ENCODE measurements around the gene DNAJA4.
A peak's percentile ranks its signal among the peaks of the same experiment; 100 is the strongest.

DNAJA4 gene

GRCh38 chr15:78308422-78309032 is 44.2 kb downstream of the DNAJA4 start:
- no peaks in the 10 kb centered on the region for H3K9me3 ChIP-seq (ENCODE audit: low read length)
- no peak overlapping the region for H3K4me2 ChIP-seq (ENCODE audit: low read length)
- H3K27ac ChIP-seq (ENCODE audit: low read depth, low read length, poor library complexity, severe bottlenecking), result no peak overlapping the region
- no peaks in the 10 kb centered on the region for H3F3A ChIP-seq (ENCODE audit: insufficient read depth, low read length)
- H3K36me3 ChIP-seq (ENCODE audit: insufficient read depth, low read length), result no peaks in the 10 kb centered on the region
- no peak overlapping the region for H2AFZ ChIP-seq (ENCODE audit: low read length)
- no peaks in the 10 kb centered on the region for H3K27me3 ChIP-seq (ENCODE audit: insufficient read depth, low read length)
- no peak overlapping the region for H3K4me3 ChIP-seq (ENCODE audit: low read depth, low read length, poor library complexity, severe bottlenecking)
- H3K9ac ChIP-seq (ENCODE audit: low read length), result no peak overlapping the region
- no peaks in the 10 kb centered on the region for H4K20me1 ChIP-seq (ENCODE audit: insufficient read depth, low read length)
- no peaks in the 10 kb centered on the region for H3K79me2 ChIP-seq (ENCODE audit: insufficient read depth, low read length)
- no peaks in the 10 kb centered on the region for H3K4me1 ChIP-seq (ENCODE audit: insufficient read depth, low read length, severe bottlenecking)
- H3K9me2 ChIP-seq (ENCODE audit: low read depth, low read length), result no peaks in the 10 kb centered on the region
- TF ChIP-seq, protein P1, sequence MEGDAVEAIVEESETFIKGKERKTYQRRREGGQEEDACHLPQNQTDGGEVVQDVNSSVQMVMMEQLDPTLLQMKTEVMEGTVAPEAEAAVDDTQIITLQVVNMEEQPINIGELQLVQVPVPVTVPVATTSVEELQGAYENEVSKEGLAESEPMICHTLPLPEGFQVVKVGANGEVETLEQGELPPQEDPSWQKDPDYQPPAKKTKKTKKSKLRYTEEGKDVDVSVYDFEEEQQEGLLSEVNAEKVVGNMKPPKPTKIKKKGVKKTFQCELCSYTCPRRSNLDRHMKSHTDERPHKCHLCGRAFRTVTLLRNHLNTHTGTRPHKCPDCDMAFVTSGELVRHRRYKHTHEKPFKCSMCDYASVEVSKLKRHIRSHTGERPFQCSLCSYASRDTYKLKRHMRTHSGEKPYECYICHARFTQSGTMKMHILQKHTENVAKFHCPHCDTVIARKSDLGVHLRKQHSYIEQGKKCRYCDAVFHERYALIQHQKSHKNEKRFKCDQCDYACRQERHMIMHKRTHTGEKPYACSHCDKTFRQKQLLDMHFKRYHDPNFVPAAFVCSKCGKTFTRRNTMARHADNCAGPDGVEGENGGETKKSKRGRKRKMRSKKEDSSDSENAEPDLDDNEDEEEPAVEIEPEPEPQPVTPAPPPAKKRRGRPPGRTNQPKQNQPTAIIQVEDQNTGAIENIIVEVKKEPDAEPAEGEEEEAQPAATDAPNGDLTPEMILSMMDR (IDR thresholded peaks at IDR 0.05; ENCODE audit: low read length), result peak; percentile 80
- no peak for TF ChIP-seq EZH2 (IDR thresholded peaks at IDR 0.05; ENCODE audit: borderline replicate concordance, low read length)

- H3K9me3 ChIP-seq (ENCODE audit: low read length), result no peaks in the 10 kb centered on the region
- no peaks in the 10 kb centered on the region for H3F3A ChIP-seq (ENCODE audit: insufficient read depth, low read length)
- H3K4me2 ChIP-seq (ENCODE audit: low read length), result no peak overlapping the region
- H4K20me1 ChIP-seq (ENCODE audit: insufficient read depth, low read length), result no peaks in the 10 kb centered on the region
- no peaks in the 10 kb centered on the region for H3K9me2 ChIP-seq (ENCODE audit: low read depth, low read length)
- no peak overlapping the region for H2AFZ ChIP-seq (ENCODE audit: low read length)
- TF ChIP-seq EZH2 (IDR thresholded peaks at IDR 0.05; ENCODE audit: borderline replicate concordance, low read length), result no peak
- TF ChIP-seq, protein P1 (IDR thresholded peaks at IDR 0.05; ENCODE audit: low read length), result no peak
- H3K79me2 ChIP-seq (ENCODE audit: insufficient read depth, low read length), result no peaks in the 10 kb centered on the region
- H3K4me3 ChIP-seq (ENCODE audit: low read depth, low read length, poor library complexity, severe bottlenecking), result no peak overlapping the region
- H3K27me3 ChIP-seq (ENCODE audit: insufficient read depth, low read length), result no peaks in the 10 kb centered on the region
- no peaks in the 10 kb centered on the region for H3K36me3 ChIP-seq (ENCODE audit: insufficient read depth, low read length)
- no peak overlapping the region for H3K9ac ChIP-seq (ENCODE audit: low read length)
- no peaks in the 10 kb centered on the region for H3K4me1 ChIP-seq (ENCODE audit: insufficient read depth, low read length, severe bottlenecking)
- no peak overlapping the region for H3K27ac ChIP-seq (ENCODE audit: low read depth, low read length, poor library complexity, severe bottlenecking)
Measured at GRCh38 chr15:78311292-78311691, 46.9 kb downstream of the DNAJA4 start.

- TF ChIP-seq, protein P1 (IDR thresholded peaks at IDR 0.05; ENCODE audit: low read length), result no peak
- no peak for TF ChIP-seq EZH2 (IDR thresholded peaks at IDR 0.05; ENCODE audit: borderline replicate concordance, low read length)
- no peak overlapping the region for H3K27ac ChIP-seq (ENCODE audit: low read depth, low read length, poor library complexity, severe bottlenecking)
- no peaks in the 10 kb centered on the region for H3F3A ChIP-seq (ENCODE audit: insufficient read depth, low read length)
- H3K36me3 ChIP-seq (ENCODE audit: insufficient read depth, low read length), result no peaks in the 10 kb centered on the region
- no peaks in the 10 kb centered on the region for H4K20me1 ChIP-seq (ENCODE audit: insufficient read depth, low read length)
- H3K9me2 ChIP-seq (ENCODE audit: low read depth, low read length), result no peaks in the 10 kb centered on the region
- no peaks in the 10 kb centered on the region for H3K4me1 ChIP-seq (ENCODE audit: insufficient read depth, low read length, severe bottlenecking)
- no peak overlapping the region for H2AFZ ChIP-seq (ENCODE audit: low read length)
- H3K27me3 ChIP-seq (ENCODE audit: insufficient read depth, low read length), result no peaks in the 10 kb centered on the region
- H3K79me2 ChIP-seq (ENCODE audit: insufficient read depth, low read length), result no peaks in the 10 kb centered on the region
- no peak overlapping the region for H3K4me2 ChIP-seq (ENCODE audit: low read length)
- no peak overlapping the region for H3K4me3 ChIP-seq (ENCODE audit: low read depth, low read length, poor library complexity, severe bottlenecking)
- H3K9ac ChIP-seq (ENCODE audit: low read length), result no peak overlapping the region
- H3K9me3 ChIP-seq (ENCODE audit: low read length), result no peaks in the 10 kb centered on the region
Measured at GRCh38 chr15:78312536-78312935, 48.2 kb downstream of the DNAJA4 start.

Data from OCI-LY1 (cell line).